GM18519 (cell line): Measurements from ENCODE around the gene TAGLN2.

ENCODE experiments used
- ATAC-seq: cut with Tn5 transposase; IDR thresholded peaks from one replicate; pipeline ENCODE4 v1.9.1; 2021; ENCODE audit warnings: mild to moderate bottlenecking, moderate library complexity; ENCODE audit not compliant: unreplicated experiment, low FRiP score

TAGLN2 gene

DNA sequence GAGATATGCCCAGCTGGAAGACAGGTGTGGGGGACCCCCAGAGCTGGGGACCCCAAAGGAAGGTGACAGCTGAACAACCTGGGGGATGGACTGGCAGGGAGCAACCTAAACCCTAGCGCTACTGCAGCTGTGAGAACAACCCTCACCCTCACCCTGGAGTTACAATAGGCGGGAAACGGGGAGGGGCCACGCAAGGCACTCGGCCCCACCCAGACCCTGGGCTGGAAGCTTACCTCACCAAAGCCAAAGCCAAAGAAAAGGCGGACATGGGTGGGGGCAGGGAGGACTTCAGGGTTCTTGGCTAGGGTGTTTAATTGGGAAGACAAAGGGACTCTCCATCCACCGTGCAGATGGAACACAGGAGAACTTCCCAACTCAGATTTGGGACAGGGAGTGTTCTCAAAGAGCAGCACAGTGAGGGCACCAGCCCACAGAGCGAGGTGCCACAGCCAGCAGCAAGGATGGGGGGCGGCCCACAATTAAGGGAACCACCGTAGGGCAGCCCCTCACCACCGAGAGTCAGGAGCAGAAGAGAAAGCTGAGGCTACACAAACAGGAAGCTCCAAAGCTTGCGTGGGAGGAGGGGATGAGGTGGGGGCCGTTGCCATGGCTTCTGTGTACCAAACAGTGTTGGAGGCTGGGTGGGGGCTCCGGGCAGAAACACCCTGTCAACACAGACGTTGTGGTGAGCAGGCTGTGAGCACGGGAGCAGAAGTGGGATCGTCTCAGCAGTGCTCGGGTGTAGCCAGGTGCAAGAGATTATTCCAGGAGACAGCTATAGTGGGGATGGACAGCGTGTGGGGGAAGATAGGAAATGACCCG is 1.9 kb downstream of the TAGLN2 start:
- ATAC-seq, result no peak

DNA sequence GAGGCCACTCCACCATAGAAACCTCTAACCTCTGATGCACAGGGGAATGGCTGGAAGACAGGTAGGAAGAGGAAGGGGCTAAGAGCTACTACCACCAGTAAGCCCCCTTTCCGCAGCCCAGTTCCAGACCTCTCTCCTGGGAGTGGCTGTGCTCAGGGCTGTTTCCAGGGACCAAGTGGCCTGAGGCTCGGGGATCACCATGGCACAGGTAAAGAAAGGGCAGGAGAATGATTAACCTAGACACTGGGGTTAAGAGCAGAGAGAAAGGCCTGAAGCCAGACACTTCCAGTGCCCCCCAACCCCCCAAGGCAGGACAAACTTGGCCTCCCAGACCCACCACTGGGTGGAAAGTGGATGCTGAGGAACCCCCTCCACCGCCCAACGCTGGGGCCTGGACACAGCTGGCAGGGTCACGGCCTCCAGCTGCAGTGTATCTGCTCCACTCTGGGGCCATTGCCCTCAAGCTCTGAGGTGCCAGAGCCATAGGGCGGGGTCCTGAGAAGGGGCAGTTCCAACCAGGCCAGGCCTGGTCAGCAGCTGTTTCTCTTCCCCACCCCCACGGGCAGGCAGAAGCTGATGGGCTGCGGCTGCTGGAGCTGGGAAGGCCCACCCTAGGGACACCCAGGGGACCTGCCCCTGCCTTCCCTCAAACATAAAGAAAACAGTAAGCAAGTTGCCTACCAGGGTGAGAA is 2.6 kb downstream of the TAGLN2 start:
- ATAC-seq, result no peak

DNA sequence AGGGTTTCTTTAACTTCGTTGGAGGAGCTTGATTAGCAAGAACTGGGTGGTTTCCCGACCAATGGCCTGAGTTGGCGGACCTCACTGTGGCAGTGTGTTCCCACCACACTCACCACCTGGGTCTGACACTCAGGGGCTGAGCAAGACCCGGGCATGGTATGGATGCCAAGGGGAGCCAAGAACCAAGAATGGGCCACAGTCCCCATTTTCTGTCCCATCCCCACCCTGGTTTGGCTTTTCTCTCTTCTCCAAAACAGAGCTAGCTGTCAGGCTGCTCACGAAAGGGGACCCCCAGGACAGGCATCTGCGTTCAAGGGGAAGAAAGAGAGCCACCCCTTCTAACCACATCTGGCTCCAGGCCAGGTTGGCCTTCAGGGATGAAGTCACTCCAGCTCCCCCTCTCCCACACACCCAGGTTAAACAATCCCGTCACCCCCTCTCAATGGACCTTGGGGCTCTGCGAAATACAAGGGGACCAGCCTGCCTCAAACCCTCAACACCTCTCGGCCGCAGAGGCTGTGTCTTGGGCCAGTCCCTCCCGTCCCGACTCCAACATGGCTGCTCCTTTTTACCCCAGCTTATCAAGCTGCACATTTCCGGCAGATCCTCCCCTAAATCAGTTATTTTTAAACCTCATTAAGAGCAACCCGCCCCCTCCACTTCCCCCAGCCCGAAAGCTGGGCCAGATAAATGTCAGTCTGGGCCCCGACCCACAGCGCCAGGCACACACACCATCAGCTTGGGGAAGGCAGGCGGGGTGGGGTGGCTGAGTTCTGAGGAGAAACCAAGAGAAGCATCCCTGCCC is 3.4 kb downstream of the TAGLN2 start:
- no peak for ATAC-seq

DNA sequence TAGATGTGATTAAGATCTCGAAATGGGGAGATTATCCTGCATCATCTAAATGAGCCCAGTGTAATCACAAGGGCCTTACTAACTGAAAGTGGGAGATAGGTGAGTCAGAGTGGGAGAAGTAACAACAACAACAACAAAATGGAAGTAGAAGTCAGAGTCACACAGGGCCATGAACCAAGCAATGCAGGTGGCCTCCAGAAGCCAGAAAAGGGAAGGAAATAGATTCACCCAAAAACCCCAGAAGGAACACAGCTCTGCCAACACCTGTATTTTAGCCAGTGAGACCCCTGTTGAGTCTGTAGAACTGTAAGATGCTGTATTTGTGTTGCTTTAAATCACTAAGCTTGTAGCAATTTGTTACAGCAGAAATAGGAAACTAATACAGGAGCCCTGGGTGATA is 4.1 kb downstream of the TAGLN2 start:
- no peak for ATAC-seq

DNA sequence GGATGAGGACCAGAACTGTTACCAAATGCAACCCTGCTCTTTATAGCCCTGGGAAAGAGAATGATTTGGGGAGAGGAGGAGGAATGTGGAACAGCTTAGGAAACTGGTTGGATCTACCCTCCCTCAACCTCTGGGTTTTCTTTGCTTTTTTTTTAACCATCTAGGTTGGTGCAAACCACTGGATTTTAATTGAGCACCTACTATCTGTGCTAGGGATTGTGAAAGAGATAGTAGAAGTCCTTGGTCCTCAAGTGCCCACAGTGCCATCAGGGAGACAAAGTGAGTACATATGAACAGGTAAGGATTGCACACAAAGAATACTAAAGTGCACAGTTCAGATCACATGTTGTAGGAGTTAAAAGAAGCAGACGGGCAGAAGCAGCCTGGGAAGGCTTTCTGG is 4.7 kb downstream of the TAGLN2 start:
- no peak for ATAC-seq

DNA sequence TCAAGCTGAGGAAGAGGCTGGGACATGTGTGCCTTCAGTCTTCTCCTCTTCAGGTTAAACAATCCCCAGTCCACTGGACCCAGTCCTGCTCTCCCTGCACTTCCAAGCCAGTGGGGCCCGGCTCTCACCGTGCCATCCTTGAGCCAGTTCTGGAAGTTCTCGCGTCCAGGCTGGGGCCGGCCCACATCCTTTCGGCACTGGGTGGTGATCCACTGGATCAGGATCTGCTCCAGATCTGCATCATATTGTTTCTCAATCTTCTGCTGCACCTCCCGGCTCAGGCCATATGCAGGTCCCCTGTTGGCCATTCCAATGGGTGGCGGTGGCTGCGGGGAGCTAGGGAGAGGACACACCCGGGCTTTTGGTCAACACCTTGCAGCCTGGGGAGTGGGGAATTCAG is 5.1 kb downstream of the TAGLN2 start:
- ATAC-seq, result no peak

DNA sequence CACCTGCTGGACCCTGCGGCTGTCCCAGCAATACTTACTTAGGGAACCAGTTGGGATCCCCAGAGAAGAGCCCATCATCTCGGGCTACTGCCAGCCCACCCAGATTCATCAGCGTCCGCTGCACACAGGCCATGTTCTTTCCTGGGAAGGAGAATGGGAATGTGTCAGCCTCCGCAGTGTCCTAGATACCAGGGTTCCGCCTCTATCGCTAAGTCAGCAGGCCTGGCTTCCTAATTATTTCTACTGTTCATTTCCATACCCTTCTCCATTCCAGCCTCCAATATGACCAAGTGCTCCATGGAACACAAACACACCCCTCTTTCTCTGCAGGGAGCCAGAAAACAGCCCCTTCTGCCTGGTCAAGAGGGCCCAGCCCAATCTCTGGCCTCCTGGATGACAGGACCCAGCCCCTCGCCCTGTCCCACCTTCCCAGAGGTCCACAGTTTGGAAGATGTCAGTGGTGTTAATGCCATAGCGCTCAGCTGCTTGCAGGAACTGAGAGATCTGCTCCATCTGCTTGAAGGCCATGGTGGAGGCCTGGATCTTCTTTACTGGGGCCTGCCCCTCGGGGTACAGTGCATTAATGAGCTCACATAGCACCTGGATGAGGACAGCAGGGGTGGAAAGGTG is 6.0 kb downstream of the TAGLN2 start:
- ATAC-seq, result no peak

DNA sequence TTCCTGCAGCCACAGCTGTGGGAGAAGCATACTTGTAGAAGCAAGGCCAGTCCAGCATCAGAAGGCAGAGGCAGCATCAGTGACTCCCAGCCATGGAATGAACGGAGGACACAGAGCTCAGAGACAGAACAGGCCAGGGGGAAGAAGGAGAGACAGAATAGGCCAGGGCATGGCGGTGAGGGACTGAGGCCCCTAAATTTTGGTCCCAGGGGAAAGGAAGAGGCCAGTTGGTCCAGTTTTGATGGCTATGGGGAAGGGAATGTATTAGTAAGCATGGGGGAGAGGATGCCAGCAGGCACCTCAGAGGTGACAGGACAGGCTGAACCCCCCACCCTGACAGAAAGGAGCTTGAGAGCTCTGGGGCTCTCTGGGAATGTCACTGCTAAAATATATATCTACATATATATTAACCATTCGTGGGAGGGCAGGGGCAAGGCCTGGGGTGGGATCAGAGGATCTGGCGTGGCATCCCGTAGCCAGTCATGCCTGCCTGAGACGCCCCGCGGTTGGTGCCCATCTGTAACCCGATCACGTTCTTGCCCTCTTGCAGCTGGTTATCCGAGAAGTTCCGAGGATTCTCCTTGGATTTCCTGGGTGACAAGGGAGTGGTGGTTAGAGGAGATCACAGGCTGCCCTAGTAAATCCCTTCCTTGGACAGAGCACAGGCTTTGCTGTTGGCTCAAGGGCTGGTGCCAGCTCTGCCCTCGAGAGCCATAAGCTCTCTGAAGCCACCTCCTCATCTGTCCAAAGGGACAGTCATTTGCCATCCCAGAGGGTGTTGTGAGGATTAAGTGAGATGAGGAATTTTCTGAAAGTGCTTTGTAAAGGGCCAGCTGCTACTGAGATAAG is 6.7 kb downstream of the TAGLN2 start:
- no peak for ATAC-seq

DNA sequence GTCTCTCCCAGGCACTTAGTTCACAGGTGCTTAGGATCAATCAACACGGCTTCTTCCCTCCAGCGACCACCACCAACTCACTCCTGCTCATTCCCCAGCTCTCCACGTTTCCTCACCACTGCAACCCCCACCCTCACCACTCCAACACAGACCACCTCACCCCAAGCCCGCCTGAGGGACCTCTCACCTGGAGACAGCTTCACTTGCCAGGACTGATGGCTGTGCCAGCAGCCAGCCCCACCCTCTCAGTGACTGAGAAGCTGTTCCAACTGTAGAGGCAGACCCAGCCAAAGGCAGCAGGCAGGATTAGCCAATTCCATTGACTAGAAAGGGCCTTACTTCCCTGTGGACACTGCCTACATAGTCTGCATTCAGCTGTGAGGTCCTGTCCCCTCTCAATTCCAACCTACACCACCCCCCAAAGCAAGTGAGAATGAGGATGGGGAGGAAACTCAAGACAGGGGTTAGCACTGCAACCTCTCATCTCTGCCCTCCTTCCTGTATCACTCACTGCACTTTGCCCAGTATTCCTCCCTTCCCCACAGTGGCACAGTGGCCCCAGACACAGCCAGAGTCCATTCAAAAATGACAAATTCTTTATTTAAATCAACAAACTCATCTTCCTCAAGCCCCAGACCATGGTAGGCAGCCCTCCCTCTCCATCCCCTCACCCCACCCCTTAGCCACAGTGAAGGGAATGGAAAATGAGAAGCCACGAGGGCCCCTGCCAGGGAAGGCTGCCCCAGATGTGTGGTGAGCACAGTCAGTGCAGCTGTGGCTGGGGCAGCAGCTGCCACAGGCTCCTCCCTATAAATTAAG is 7.6 kb downstream of the TAGLN2 start:
- ATAC-seq, result no peak

DNA sequence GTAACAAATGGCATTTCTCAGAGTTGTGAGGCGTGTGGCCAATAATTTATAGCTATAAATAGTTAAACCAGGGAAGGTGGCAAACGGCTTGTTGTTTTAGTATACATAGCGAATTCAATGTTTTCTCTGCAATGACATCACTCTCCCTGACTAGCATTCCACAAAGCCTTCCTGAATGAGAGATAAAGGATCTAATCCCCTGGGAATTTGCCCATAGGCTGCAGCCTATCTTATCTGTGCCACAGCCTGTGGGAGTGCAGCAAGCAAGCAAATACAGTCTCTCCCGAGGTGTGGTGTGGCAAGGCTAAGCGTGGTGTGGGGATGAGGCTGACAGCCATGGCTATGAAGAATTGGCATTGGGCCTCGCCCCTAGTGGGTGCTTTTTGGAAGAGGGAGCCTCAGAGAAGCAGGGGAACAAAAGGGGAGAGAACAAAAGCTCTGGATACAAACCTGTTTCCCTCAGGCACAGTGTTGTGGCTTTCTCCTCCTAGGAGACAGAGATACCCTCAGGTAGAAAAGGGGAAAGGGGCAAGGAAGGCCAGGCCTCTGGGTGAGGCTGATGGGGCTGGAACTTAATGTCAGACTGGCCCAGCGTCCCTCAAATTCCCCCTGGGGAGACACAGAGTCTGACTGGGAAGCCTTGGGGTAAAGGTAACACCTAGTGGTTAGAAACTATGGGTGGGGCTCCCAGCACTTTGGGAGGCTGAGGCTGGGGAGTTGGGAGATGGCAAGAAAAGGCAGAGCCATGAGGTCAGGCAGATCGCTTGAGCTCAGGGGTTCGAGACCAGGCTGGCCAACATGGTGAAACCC is 8.9 kb downstream of the TAGLN2 start:
- ATAC-seq, result no peak

DNA sequence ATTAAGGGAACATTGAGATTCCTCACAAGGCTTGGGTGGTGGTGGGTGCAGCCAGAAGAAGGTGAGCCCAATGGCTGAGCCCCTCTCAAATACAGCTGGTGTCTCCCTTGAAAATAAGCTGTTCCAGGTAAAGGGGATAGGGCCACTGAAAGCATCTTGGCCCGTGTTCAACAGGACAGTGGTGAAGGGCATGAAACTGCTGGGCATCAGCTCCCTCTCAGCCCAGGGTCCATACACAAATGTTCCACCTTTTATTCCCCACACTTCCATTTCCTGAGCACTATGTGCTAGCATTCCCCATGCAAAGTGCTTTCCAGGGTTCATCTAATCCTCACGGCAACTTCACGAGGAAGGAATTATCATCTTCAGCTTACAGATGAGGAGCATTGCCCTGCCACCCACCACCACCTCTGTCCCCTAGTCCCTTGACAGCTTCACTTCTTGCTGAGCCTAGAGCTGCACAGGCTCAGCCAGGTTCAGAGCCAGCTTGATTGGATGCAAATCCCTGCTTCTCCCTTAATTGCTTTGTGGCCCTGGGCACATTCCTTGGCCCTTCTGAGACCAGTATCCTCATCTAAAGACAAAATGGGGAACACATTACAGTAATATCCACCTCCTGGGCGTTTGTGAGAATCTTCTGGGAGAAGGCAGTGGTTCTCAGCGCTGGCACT is 9.6 kb downstream of the TAGLN2 start:
- no peak for ATAC-seq

DNA sequence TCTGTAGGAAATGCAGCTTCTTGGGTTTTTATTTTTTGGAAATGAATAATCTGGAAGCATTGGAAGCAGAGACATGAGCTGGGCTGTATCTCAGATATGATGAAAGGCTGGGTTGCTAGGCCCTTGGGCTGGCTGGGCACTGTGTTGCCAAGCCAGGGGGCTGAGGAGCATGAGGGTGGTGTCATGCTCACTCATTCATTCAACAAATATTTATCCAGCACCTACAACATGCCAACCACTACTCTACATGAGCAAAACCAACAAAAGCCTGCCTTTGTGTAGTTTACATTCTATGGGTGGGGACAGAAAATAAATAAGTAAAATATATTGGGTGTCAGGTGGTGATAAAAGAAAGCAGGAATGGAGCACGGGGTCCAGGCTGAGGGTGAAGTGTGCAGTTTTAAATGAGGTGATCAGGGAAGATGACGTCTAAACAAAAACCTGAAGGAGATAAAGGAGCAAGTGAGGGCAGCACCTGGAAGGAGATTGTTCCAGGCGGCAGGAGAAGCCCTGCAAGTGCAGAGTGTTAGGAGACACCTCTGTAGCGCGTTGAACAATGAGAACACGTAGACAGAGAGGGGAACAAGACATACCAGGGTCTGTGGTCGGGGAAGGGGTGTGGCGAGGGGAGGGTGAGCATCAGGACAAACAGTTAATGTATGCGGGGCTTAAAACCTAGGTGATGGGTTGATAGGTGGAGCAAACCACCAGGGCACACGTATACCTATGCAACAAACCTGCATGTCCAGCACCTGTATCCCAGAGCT is 10.9 kb downstream of the TAGLN2 start:
- no peak for ATAC-seq

DNA sequence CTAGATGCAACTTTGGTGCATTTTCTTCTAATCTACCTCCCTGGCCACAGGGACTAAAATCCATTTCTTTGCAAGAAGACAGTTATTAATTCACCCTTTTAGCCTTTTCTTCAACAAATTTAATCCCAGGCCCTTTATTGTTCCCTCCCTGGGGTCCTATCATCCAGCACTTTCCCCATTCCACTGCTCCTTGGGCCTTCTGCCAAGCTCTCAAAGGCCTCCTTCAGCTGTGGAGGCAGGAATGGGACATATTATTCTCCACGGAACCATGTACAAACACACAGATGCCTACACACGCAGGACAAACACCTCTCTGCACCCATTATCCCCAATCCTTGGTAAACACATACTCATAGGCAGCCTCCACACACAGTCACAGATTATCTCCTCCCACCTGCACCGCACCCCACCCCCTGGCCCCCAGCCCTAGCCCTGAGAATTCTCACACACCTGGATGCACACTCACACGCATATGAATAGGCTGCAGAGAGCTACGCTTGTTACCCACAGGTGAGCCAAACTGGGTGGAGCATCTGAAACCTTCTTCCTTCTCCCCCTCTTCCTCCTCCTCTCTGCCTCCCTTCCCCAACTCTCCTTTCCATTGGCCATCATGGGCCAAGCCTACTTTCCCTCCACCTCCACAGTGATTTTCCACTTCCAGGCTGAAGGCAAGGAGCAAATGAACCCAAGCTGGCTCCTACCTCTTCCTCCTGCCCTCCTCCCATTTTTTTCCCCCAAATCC is 11.7 kb downstream of the TAGLN2 start:
- ATAC-seq, result no peak

DNA sequence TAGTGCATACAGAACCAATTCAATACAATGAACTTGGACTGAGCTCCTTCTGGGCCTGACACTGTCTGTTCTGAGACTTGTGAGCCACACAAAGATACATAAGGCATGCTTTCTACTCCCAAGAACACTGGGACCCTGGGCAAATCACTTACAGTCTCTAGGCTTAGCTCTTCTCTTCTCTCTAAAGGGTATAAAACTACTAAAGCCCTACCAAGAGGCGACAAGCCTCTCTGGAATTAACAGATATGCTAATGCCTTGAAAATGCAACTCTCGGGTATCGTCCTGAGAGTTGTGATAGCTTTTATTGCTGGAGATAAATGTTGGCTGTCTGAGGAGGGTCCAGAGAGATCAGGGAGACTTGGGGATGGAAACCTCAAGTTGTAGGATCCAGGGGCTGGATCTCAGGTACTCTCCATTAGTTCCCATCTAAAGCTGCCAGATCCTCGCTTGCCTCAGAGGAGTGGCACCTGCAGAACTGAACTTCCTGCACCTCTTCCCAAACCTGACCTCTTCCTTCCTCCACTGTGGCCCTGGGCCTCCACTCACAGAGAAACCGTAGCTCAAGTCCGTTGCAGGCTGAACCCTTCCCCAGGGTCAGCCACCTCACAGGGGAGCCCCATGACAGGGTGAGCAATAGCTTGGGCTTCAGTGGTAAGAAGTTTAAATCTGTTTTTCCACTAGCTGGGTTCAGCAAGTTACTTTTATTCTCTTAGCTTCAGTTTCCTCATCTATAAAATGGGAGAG is 13.8 kb downstream of the TAGLN2 start:
- no peak for ATAC-seq

DNA sequence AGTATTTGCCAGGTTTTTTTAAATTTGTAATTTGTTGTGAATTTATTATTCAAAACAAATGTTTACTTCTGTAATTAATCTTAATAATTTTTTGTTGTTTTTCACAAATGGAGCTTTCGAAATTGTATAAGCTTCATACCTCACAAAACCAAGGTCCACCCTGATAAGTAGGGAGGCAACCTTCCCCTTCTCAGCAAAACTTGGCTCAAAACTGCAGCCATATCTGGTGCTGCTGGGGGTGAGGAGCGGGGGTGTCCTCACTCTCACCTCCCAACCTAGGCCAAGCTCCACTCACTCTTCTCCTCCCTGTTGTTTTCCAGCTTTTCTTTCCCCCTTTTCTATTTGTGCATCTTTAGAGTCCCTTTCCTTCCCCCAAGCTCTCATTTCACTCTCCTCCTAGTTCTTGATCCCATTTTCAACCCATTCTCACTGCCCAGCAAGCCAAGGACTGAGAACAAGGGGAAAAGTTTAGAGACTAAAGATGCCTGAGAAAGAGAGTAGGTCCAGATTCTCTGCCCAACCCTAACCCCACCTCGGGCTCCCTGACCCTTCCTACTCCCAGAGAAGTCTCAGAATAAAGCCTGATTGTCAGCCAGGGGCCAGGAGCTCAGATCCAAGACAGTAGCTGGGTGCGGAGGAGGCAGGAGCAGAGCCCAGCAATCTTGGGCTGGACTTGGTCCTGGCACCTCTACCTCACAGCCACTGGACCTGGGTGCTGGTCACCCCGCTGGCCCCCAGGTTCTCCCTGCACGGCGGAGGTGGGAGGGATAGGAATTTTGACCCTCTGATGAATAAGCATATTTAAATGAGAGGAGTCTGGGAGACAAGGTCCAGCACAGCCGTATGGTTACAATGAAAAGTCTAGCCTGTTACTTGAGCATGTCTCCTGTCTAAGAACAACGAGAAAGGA is 17.0 kb downstream of the TAGLN2 start:
- no peak for ATAC-seq
